OCI-LY7 (cell line): ENCODE measurements around the gene NRXN2. TPM values are rescaled to one million over a fixed set of nuclear protein-coding genes. Genes with fewer than 3 reads are reported as not detected.

Experiments
- BruUV-seq: library from RNA; stranded (reverse); fragments of 400-500 nt; replicated peaks from 2 replicates; lab custom pipeline; 2021; lab: Mats Ljungman, UMichigan
- CTCF ChIA-PET: fragments of 300-600 bp; sonication (Branson Sonifier 250); formaldehyde crosslinking; loops from one replicate; lab custom pipeline; 2022; ENCODE audit warnings: antibody characterized with exemption; ENCODE audit not compliant: unreplicated experiment; lab: Charles Lee
- POLR2A ChIA-PET: fragments of 300-600 bp; sonication (Branson Sonifier 250); formaldehyde crosslinking; loops from one replicate; lab custom pipeline; 2022; ENCODE audit warnings: antibody characterized with exemption; lab: Charles Lee
- DNase-seq: peaks from one replicate; pipeline ENCODE4 v3.0.0-alpha.2; 2015; ENCODE audit warnings: low spot score
- H2AFZ ChIP-seq: fragments of 200-600 bp; sonication (generic), shearing (Covaris generic); 2 replicates; pipeline ENCODE4 v1.6.1; 2014; ENCODE audit warnings: mild to moderate bottlenecking, antibody characterized with exemption, low read length, moderate library complexity
- H3K27ac ChIP-seq: fragments of 200-600 bp; sonication (generic); 2 replicates; pipeline ENCODE4 v1.5.1; 2014; ENCODE audit warnings: mixed run types, low read depth, mild to moderate bottlenecking, moderate library complexity, low read length, inconsistent platforms; ENCODE audit not compliant: poor library complexity, severe bottlenecking
- H3K36me3 ChIP-seq: fragments of 200-600 bp; sonication (generic); 2 replicates; pipeline ENCODE4 v1.6.1; 2014; ENCODE audit warnings: mild to moderate bottlenecking, antibody characterized with exemption, low read length, moderate library complexity, mixed read lengths; ENCODE audit not compliant: insufficient read depth
- H3K4me1 ChIP-seq: fragments of 200-600 bp; sonication (generic); 2 replicates; pipeline ENCODE4 v1.5.1; 2014; ENCODE audit warnings: mild to moderate bottlenecking, low read length; ENCODE audit not compliant: insufficient read depth, poor library complexity, severe bottlenecking
- H3K4me2 ChIP-seq: fragments of 200-600 bp; sonication (generic); 2 replicates; pipeline ENCODE4 v1.6.1; 2014; ENCODE audit warnings: mild to moderate bottlenecking, low read length
- H3K4me3 ChIP-seq: fragments of 200-600 bp; sonication (generic); 2 replicates; pipeline ENCODE4 v1.5.1; 2014; ENCODE audit warnings: mild to moderate bottlenecking, low read depth, low read length; ENCODE audit not compliant: poor library complexity, severe bottlenecking
- H3K79me2 ChIP-seq: fragments of 200-600 bp; sonication (generic); 2 replicates; pipeline ENCODE4 v1.6.1; 2016; ENCODE audit warnings: low read depth, mild to moderate bottlenecking, low read length, moderate library complexity, mixed read lengths; ENCODE audit not compliant: insufficient read depth
- H3K9me2 ChIP-seq: fragments of 200-600 bp; sonication (generic); 2 replicates; pipeline ENCODE4 v1.6.1; 2016; ENCODE audit warnings: mild to moderate bottlenecking, low read length, mixed read lengths; ENCODE audit not compliant: insufficient read depth
- H3K9me3 ChIP-seq: fragments of 200-600 bp; sonication (generic); 2 replicates; pipeline ENCODE4 v1.6.1; 2014; ENCODE audit warnings: mild to moderate bottlenecking, mixed run types, low read length, mixed read lengths
- H4K20me1 ChIP-seq: fragments of 200-600 bp; sonication (generic); 2 replicates; pipeline ENCODE4 v1.6.1; 2014; ENCODE audit warnings: mild to moderate bottlenecking, antibody characterized with exemption, low read length, moderate library complexity, mixed read lengths; ENCODE audit not compliant: insufficient read depth
- CTCF ChIP-seq: fragments of 200-600 bp; sonication (generic); conservative IDR thresholded peaks from 2 replicates; pipeline ENCODE4 v1.5.1; 2014; ENCODE audit warnings: mild to moderate bottlenecking, antibody characterized with exemption, low read length, moderate library complexity, mixed read lengths
- EZH2phosphoT487 ChIP-seq: fragments of 200-600 bp; sonication (generic); IDR thresholded peaks from 2 replicates; pipeline ENCODE4 v1.6.1; 2018; ENCODE audit warnings: low read depth, borderline replicate concordance, mild to moderate bottlenecking, mixed run types, antibody characterized with exemption, low read length, moderate library complexity, mixed read lengths
- intact Hi-C: fragments of 100-400 bp; cut with micrococcal nuclease; formaldehyde crosslinking; loops from one replicate; pipeline ENCODE4 v1.10.0; 2022; ENCODE audit not compliant: unreplicated experiment
- total RNA-seq, 2 experiments: library from RNA; depleted of rRNA in 1 of 2; stranded (reverse); fragments of >200 nt in 1 of 2; shearing (Covaris generic) in 1 of 2; gene quantifications; 2 replicates each; pipeline ENCODE4 v1.2.3, GENCODE V29; 2014 to 2022

NRXN2 gene
- total RNA-seq, 2 experiments from 2014 or later = 2.4 to 3.3 TPM

GRCh38 chr11:64768300-64768694 lies 45.3 kb upstream of the NRXN2 start:
- H3K4me2 ChIP-seq = no peak overlapping the region
- H3K9me2 ChIP-seq = no peaks in the 10 kb centered on the region
- no peak for TF ChIP-seq EZH2phosphoT487
- peaks cover 50% of the 10 kb centered on the region for H3K4me1 ChIP-seq
- POLR2A ChIA-PET = no interaction called here
- H3K9me3 ChIP-seq = no peaks in the 10 kb centered on the region
- H3K27ac ChIP-seq = no peak overlapping the region
- H3K36me3 ChIP-seq = peaks cover 99% of the 10 kb centered on the region
- intact Hi-C loops = no loop called here
- no peak overlapping the region for H2AFZ ChIP-seq
- CTCF ChIA-PET = interaction anchor here (0.8 kb wide), 1 partner anchor 80 kb away, joined by 3 read pairs; no protein-coding TSS in a partner anchor
- H3K4me3 ChIP-seq = no peak overlapping the region
- BruUV-seq = no TSS peak
- H3K79me2 ChIP-seq = peaks cover 62% of the 10 kb centered on the region
- no peak for DNase-seq
- peaks cover 61% of the 10 kb centered on the region for H4K20me1 ChIP-seq

- Histone ChIP-seq H3K4me3 (no peak overlapping the region), H3K9me2 (no peaks in the 10 kb centered on the region), H3K9me3 (no peaks in the 10 kb centered on the region), H2AFZ (no peak overlapping the region), H3K4me1 (peaks cover 50% of the 10 kb centered on the region), H3K36me3 (peaks cover 99% of the 10 kb centered on the region), H3K4me2 (no peak overlapping the region), H4K20me1 (peaks cover 55% of the 10 kb centered on the region), H3K79me2 (peaks cover 56% of the 10 kb centered on the region), H3K27ac (no peak overlapping the region)
- ChIA-PET CTCF (interaction anchor here (0.8 kb wide), 1 partner anchor 81 kb away, joined by 3 read pairs; no protein-coding TSS in a partner anchor), POLR2A (no interaction called here)
- intact Hi-C loops = loop anchor here (1.0 kb wide), 1 partner anchor 24 kb away; no protein-coding TSS in a partner anchor
- DNase-seq = peak; percentile 78
- TF ChIP-seq CTCF (peak; percentile 90), EZH2phosphoT487 (no peak)
- no TSS peak for BruUV-seq
Observed at GRCh38 chr11:64767344-64768299, 44.6 kb upstream of the NRXN2 start.

GRCh38 chr11:64766881-64767280 lies 43.9 kb upstream of the NRXN2 start:
- Histone ChIP-seq H3K79me2 (peaks cover 48% of the 10 kb centered on the region), H3K36me3 (peaks cover 97% of the 10 kb centered on the region), H3K27ac (no peak overlapping the region), H3K4me3 (no peak overlapping the region), H2AFZ (no peak overlapping the region), H3K9me2 (no peaks in the 10 kb centered on the region), H3K4me2 (no peak overlapping the region), H3K9me3 (no peaks in the 10 kb centered on the region), H4K20me1 (peaks cover 47% of the 10 kb centered on the region), H3K4me1 (peaks cover 50% of the 10 kb centered on the region)
- ChIA-PET CTCF (no interaction called here), POLR2A (no interaction called here)
- BruUV-seq = no TSS peak
- intact Hi-C loops = loop anchor here (1.0 kb wide), 1 partner anchor 24 kb away; no protein-coding TSS in a partner anchor
- DNase-seq = no peak
- TF ChIP-seq CTCF (no peak), EZH2phosphoT487 (no peak)
